SK-N-SH (cell line): ENCODE results near the gene GAR1. TPM values are rescaled to one million over a fixed set of nuclear protein-coding genes. Genes with fewer than 3 reads are reported as not detected.

Source experiments
- CTCF ChIA-PET: fragments of 300-600, 350-600 bp; formaldehyde crosslinking; extraction: SDS; loops from one replicate; lab custom pipeline; 2021; lab: Yijun Ruan, JAX
- POLR2A ChIA-PET: fragments of 350-600 bp; sonication (Branson Sonifier 250); formaldehyde crosslinking; extraction: SDS; loops from one replicate; lab custom pipeline; 2020; ENCODE audit warnings: antibody characterized with exemption, inconsistent platforms; lab: Yijun Ruan, JAX
- DNase-seq: peaks from one replicate; pipeline ENCODE4 v3.0.0; 2012
- H2AFZ ChIP-seq: fragments of 200-600 bp; sonication (generic); 2 replicates; pipeline ENCODE4 v1.8.1; 2016; ENCODE audit warnings: antibody characterized with exemption, mild to moderate bottlenecking, low read depth
- H3F3A ChIP-seq: fragments of 200-600 bp; sonication (generic); replicated peaks from 2 replicates; pipeline ENCODE3; 2016; ENCODE audit warnings: antibody characterized with exemption, mild to moderate bottlenecking; ENCODE audit not compliant: insufficient read depth
- H3K27ac ChIP-seq, 2 experiments: fragments of 200-500 bp in 1 of 2; fragments of 200-600 bp in 1 of 2; sonication (Bioruptor generic) in 1 of 2; sonication (generic), shearing (Covaris generic) in 1 of 2; 2 replicates each; pipeline versions ENCODE4 v1.5.1 to v1.6.1; 2014 to 2016; ENCODE audit warnings: low read depth in 2 of 2, inconsistent platforms in 1 of 2, low read length in 1 of 2, mild to moderate bottlenecking in 1 of 2, mixed read lengths in 1 of 2
- H3K27me3 ChIP-seq: fragments of 200-600 bp; sonication (generic), shearing (Covaris generic); 2 replicates; pipeline ENCODE4 v1.6.1; 2016; ENCODE audit warnings: mixed run types; ENCODE audit not compliant: insufficient read depth
- H3K36me3 ChIP-seq, 2 experiments: fragments of 200-500 bp in 1 of 2; fragments of 200-600 bp in 1 of 2; sonication (Bioruptor generic) in 1 of 2; sonication (generic) in 1 of 2; replicated peaks in 1 of 2; 2 replicates each; pipeline versions ENCODE3 to v1.5.1; 2014 to 2016; ENCODE audit warnings: low read length in 1 of 2, mild to moderate bottlenecking in 1 of 2; ENCODE audit not compliant: insufficient read depth in 2 of 2, control insufficient read depth in 1 of 2
- H3K4me1 ChIP-seq, 2 experiments: fragments of 200-500 bp in 1 of 2; fragments of 200-600 bp in 1 of 2; sonication (Bioruptor generic) in 1 of 2; sonication (generic), shearing (Covaris generic) in 1 of 2; 2 replicates each; pipeline versions ENCODE4 v1.5.1 to v1.6.1; 2014 to 2016; ENCODE audit warnings: low read depth in 1 of 2, low read length in 1 of 2, mixed run types in 1 of 2; ENCODE audit not compliant: insufficient read depth in 2 of 2, control insufficient read depth in 1 of 2
- H3K4me2 ChIP-seq: fragments of 200-600 bp; sonication (generic), shearing (Covaris generic); 2 replicates; pipeline ENCODE4 v1.6.1; 2017; ENCODE audit warnings: mixed run types
- H3K4me3 ChIP-seq, 2 experiments: fragments of 200-500 bp in 1 of 2; fragments of 200-600 bp in 1 of 2; sonication (Bioruptor generic) in 1 of 2; sonication (generic), shearing (Covaris generic) in 1 of 2; 2 replicates each; pipeline versions ENCODE4 v1.5.1 to v1.8.1; 2014 to 2016; ENCODE audit warnings: low read depth in 2 of 2, inconsistent platforms in 1 of 2, low read length in 1 of 2, mild to moderate bottlenecking in 1 of 2, mixed read lengths in 1 of 2, moderate library complexity in 1 of 2
- H3K79me2 ChIP-seq: fragments of 200-600 bp; sonication (generic); 2 replicates; pipeline ENCODE4 v1.8.1; 2017; ENCODE audit warnings: mild to moderate bottlenecking; ENCODE audit not compliant: insufficient read depth
- H3K9ac ChIP-seq: fragments of 200-600 bp; sonication (generic); 2 replicates; pipeline ENCODE4 v1.6.1; 2017; ENCODE audit warnings: mixed run types
- H3K9me2 ChIP-seq: fragments of 200-600 bp; sonication (generic); 2 replicates; pipeline ENCODE4 v1.6.1; 2017; ENCODE audit warnings: mixed run types
- H3K9me3 ChIP-seq: fragments of 200-600 bp; sonication (generic); 2 replicates; pipeline ENCODE4 v1.6.1; 2017; ENCODE audit warnings: mixed run types, mild to moderate bottlenecking, moderate library complexity
- H4K20me1 ChIP-seq: fragments of 200-600 bp; sonication (generic); 2 replicates; pipeline ENCODE4 v1.6.1; 2017; ENCODE audit warnings: mild to moderate bottlenecking, mixed run types; ENCODE audit not compliant: insufficient read depth
- EP300 ChIP-seq, 2 experiments: IDR thresholded peaks; 2 replicates each; pipeline versions ENCODE4 v1.4.0 to v1.6.1; 2012; ENCODE audit warnings: borderline replicate concordance in 1 of 2, low read depth in 1 of 2, low read length in 1 of 2
- FOXM1 ChIP-seq: IDR thresholded peaks from 2 replicates; pipeline ENCODE4 v1.4.0; 2012; ENCODE audit warnings: low read depth, mild to moderate bottlenecking
- GABPA ChIP-seq: IDR thresholded peaks from 2 replicates; pipeline ENCODE4 v1.4.0; 2012; ENCODE audit warnings: low read depth, mild to moderate bottlenecking
- MXI1 ChIP-seq: IDR thresholded peaks from 2 replicates; pipeline ENCODE4 v1.6.1; 2012; ENCODE audit warnings: mild to moderate bottlenecking, low read depth, low read length, improper control_type of control experiment
- RCOR1 ChIP-seq: fragments of 150-350 bp; IDR thresholded peaks from 2 replicates; pipeline ENCODE4 v1.6.1; 2017; ENCODE audit warnings: antibody characterized with exemption, low read length
- RFX5 ChIP-seq: IDR thresholded peaks from 2 replicates; pipeline ENCODE4 v1.6.1; 2012; ENCODE audit warnings: mild to moderate bottlenecking, improper control_type of control experiment, low read length
- TEAD4 ChIP-seq: IDR thresholded peaks from 2 replicates; pipeline ENCODE4 v1.4.0; 2012; ENCODE audit warnings: mild to moderate bottlenecking, borderline replicate concordance; ENCODE audit not compliant: insufficient read depth
- YY1 ChIP-seq: IDR thresholded peaks from 2 replicates; pipeline ENCODE4 v1.4.0; 2012; ENCODE audit warnings: low read depth, mild to moderate bottlenecking
- WGBS: methylation state at CpG from one replicate; pipeline ENCODE4 v1.1.6; 2017; ENCODE audit warnings: low lambda C conversion rate; 5-methylcytosine and 5-hydroxymethylcytosine counted together
- polyA plus RNA-seq, 3 experiments: library from polyadenylated mRNA; depleted of rRNA; stranded (reverse); fragments of >200 nt; gene quantifications; 2 replicates each; pipeline ENCODE4 v1.2.3, GENCODE V29; 2012
- TF ChIP-seq, protein P1 (sequence below): fragments of 150-350 bp; IDR thresholded peaks from 2 replicates; pipeline ENCODE4 v1.6.1; 2017; ENCODE audit warnings: antibody characterized with exemption, low read length, low read depth, borderline replicate concordance
- TF ChIP-seq, protein P2 (sequence below): IDR thresholded peaks from 2 replicates; pipeline ENCODE4 v1.4.0; 2012; ENCODE audit warnings: low read depth

Gene GAR1
- polyA plus RNA-seq, 1 of the 3 experiments (the other 2 are of a cell fraction): 40.5 TPM

DNA sequence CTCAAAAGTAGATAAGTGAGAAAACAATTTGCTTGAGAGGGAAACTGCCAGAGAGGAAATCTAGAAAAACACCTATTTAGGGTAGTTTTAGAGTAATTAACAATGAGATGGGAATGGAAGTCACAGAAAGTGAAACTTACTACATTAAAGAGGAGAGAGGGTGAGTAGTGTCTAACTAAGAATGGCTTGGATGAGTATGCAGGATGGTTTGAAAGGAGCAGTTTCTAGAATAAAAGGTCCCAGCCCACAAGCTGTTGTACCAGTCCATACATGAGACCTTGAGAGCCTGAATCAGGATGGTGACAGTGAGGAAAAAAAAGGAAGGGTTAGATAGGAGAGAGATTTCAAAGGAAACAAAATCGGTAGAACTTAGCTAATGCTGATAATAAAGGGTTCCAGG is 1.3 kb downstream of the GAR1 start (continued):
- no peak for TF ChIP-seq TEAD4

DNA sequence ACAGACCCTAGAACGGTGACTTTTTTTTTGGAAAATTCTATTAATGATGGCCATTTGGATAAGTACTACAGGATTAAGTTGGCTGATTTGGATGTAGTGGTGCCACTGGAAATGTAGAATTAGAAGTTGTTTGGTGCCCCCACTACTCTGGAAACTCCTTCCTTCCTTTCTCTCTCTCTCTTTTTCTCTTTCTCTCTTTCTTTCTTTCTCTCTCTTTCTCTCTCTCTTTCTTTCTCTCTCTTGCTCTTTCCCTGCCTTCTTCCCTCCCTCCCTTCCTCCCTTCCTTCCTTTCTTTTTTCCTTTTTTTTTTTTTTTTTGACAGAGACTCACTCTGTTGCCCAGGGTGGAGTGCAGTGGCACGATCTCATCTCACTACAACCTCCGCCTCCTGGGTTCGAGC is 2.7 kb downstream of the GAR1 start:
- Histone ChIP-seq H3K36me3 (peaks cover 52 to 53% of the 10 kb centered on the region in 2 experiments), H3K4me2 (no peak overlapping the region), H3K4me1 (peaks cover 5 to 11% of the 10 kb centered on the region in 2 experiments; a peak in 3 of 4 replicates), H2AFZ (no peak overlapping the region), H4K20me1 (no peaks in the 10 kb centered on the region), H3K27me3 (no peaks in the 10 kb centered on the region), H3K9me3 (no peaks in the 10 kb centered on the region), H3K9ac (no peak overlapping the region), H3K9me2 (no peaks in the 10 kb centered on the region), H3K79me2 (peaks cover 60% of the 10 kb centered on the region), H3K4me3 (no peak overlapping the region), H3K27ac (no peak overlapping the region), H3F3A (peaks cover 5% of the 10 kb centered on the region)
- TF ChIP-seq RCOR1 (no peak), RFX5 (no peak), YY1 (no peak), FOXM1 (no peak), MXI1 (no peak)
- ChIA-PET POLR2A (no interaction called here), CTCF (interaction anchor here (2.4 kb wide), 1 partner anchor 385 kb away, joined by 9 read pairs; the partner anchor contains the start of gene SEC24B)
- no peak for DNase-seq
- WGBS: 100% methylated on average over 4 of the region's 4 CpGs

DNA sequence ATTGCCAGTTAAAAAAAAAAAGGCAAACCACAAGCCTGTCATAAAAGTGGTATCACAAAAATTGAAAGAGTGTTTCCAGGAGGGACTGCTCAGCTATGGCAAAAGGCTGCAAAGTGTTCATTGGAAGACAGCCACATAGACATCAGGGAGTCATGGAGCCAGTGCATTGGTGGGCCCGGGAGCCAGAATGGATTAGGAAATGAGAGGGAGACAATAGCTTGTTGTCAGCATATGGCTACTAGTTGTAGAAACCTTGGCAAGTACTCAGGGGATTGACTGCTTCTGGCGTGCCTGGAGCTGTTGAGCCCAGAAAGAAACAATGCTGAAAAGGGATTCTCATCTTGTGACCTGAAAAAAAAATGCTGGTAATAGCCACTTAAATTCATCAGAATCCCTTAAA is 5.0 kb downstream of the GAR1 start:
- Histone ChIP-seq H3K4me3 (no peak overlapping the region), H3K9me2 (no peaks in the 10 kb centered on the region), H3F3A (peaks cover 21% of the 10 kb centered on the region), H3K27ac (no peak overlapping the region), H3K9ac (no peak overlapping the region), H3K4me1 (peaks cover 5 to 8% of the 10 kb centered on the region in 2 experiments; a peak in 3 of 4 replicates), H3K36me3 (peaks cover 72 to 75% of the 10 kb centered on the region in 2 experiments), H3K9me3 (no peaks in the 10 kb centered on the region), H3K4me2 (no peak overlapping the region), H3K27me3 (no peaks in the 10 kb centered on the region), H2AFZ (no peak overlapping the region), H3K79me2 (peaks cover 58% of the 10 kb centered on the region), H4K20me1 (no peaks in the 10 kb centered on the region)
- CTCF ChIA-PET: interaction anchor here (0.6 to 1.6 kb wide), 2 partner anchors 91 to 117 kb away, joined by 4 to 5 read pairs; partner anchors contain the start of gene CASP6
- WGBS: 100% methylated on average over 2 of the region's 2 CpGs
- no peak for DNase-seq
- POLR2A ChIA-PET: no interaction called here
- TF ChIP-seq, protein P1, sequence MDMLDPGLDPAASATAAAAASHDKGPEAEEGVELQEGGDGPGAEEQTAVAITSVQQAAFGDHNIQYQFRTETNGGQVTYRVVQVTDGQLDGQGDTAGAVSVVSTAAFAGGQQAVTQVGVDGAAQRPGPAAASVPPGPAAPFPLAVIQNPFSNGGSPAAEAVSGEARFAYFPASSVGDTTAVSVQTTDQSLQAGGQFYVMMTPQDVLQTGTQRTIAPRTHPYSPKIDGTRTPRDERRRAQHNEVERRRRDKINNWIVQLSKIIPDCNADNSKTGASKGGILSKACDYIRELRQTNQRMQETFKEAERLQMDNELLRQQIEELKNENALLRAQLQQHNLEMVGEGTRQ: no peak
- no peak for TF ChIP-seq GABPA
- TF ChIP-seq EP300 (IDR thresholded peaks at IDR 0.05; ENCODE audit: borderline replicate concordance in 1 of 2, low read depth in 1 of 2, low read length in 1 of 2): no peak
- TF ChIP-seq, protein P2, sequence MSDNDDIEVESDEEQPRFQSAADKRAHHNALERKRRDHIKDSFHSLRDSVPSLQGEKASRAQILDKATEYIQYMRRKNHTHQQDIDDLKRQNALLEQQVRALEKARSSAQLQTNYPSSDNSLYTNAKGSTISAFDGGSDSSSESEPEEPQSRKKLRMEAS: no peak
- TF ChIP-seq, all 33 proteins: peak for 0
